ENCODE data around the gene MCC. TPM values are rescaled to one million over a fixed set of nuclear protein-coding genes. Genes with fewer than 3 reads are reported as not detected.
"Not testable (repeated sequence)": the region's sequence is repeated elsewhere in the genome, so short reads cannot be mapped to it uniquely, and the experiment has no call there.

MCC gene
- total RNA-seq, 1 donor from 2014 or later = 26.9 TPM

DNA sequence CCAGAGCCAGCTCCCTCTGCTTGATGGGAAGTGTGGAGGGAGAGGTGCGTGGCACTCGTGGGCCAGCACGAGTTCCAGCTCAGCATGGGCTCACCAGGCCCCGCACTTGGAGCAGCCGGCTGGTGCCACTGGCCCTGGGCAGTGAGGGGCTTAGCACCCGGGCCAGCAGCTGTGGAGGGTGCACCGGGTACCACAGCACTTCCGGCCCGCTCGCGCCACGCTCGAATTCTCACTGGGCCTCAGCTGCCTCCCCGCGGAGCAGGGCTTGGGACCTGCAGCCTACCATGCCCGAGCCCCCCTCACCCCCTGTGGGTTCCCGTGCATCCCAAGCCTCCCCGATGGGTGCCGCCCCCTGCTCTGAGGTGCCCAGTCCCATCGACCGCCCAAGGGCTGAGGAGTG, 413.2 kb downstream of the MCC start:
- Histone ChIP-seq H3K4me1 (ENCODE audit: insufficient read depth, low read length) (no peaks in the 10 kb centered on the region), H3K9ac (ENCODE audit: low read length) (no peak overlapping the region), H3K4me2 (ENCODE audit: low read length) (no peak overlapping the region), H3K4me3 (ENCODE audit: insufficient read depth, low read depth, low read length) (no peak overlapping the region), H3K79me2 (ENCODE audit: insufficient read depth, low read length) (no peaks in the 10 kb centered on the region), H4K20me1 (ENCODE audit: insufficient read depth, low read length) (no peaks in the 10 kb centered on the region), H2AFZ (ENCODE audit: low read depth, low read length) (no peak overlapping the region), H3K27ac (ENCODE audit: low read depth, low read length) (no peak overlapping the region), H3K9me3 (ENCODE audit: insufficient read depth, low read depth, low read length) (no peaks in the 10 kb centered on the region), H3K27me3 (ENCODE audit: insufficient read depth, low read length) (no peaks in the 10 kb centered on the region), H3K36me3 (ENCODE audit: insufficient read depth, low read length) (no peaks in the 10 kb centered on the region)
- Mint-ChIP-seq H3K4me3 (ENCODE audit: unreplicated experiment) (no peak overlapping the region), H3K27me3 (ENCODE audit: low read depth, unreplicated experiment) (no peaks in the 10 kb centered on the region), H3K4me1 (ENCODE audit: low read depth, unreplicated experiment) (no peaks in the 10 kb centered on the region), H3K36me3 (ENCODE audit: low read depth, unreplicated experiment) (peaks cover 50% of the 10 kb centered on the region), H3K9me3 (ENCODE audit: unreplicated experiment) (peaks cover 23% of the 10 kb centered on the region), H3K27ac (ENCODE audit: unreplicated experiment) (no peak overlapping the region)
- TF ChIP-seq, protein P1, sequence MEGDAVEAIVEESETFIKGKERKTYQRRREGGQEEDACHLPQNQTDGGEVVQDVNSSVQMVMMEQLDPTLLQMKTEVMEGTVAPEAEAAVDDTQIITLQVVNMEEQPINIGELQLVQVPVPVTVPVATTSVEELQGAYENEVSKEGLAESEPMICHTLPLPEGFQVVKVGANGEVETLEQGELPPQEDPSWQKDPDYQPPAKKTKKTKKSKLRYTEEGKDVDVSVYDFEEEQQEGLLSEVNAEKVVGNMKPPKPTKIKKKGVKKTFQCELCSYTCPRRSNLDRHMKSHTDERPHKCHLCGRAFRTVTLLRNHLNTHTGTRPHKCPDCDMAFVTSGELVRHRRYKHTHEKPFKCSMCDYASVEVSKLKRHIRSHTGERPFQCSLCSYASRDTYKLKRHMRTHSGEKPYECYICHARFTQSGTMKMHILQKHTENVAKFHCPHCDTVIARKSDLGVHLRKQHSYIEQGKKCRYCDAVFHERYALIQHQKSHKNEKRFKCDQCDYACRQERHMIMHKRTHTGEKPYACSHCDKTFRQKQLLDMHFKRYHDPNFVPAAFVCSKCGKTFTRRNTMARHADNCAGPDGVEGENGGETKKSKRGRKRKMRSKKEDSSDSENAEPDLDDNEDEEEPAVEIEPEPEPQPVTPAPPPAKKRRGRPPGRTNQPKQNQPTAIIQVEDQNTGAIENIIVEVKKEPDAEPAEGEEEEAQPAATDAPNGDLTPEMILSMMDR (IDR thresholded peaks at IDR 0.05; ENCODE audit: insufficient read depth, low read depth, low read length) = no peak
- TF ChIP-seq EZH2 (IDR thresholded peaks at IDR 0.05; ENCODE audit: insufficient read depth, low read length) = no peak
- DNase-seq (ENCODE audit: low read depth) (no peak), FAIRE-seq (no peak)

DNA sequence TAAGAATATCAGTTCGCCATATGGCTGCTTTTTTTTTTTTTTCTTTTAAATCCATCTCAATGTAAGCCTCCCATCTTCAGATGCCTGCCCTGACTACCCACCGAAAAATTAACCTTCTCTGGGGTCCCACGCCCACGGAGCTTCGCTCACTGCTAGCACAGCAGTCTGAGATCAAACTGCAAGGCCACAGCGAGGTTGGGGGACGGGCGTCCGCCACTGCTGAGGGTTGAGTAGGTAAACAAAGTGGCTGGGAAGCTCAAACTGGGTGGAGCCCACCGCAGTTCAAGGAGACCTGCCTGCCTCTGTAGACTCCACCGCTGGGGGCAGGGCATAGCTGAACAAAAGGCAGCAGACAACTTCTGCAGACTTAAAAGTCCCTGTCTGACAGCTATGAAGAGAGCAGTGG, 414.6 kb downstream of the MCC start:
- not testable (repeated sequence) for H3K9me3 ChIP-seq (ENCODE audit: insufficient read depth, low read depth, low read length); H3K4me2 ChIP-seq (ENCODE audit: low read length); H3K27me3 ChIP-seq (ENCODE audit: insufficient read depth, low read length); H3K79me2 ChIP-seq (ENCODE audit: insufficient read depth, low read length); H3K27me3 Mint-ChIP-seq (ENCODE audit: low read depth, unreplicated experiment); H3K4me3 Mint-ChIP-seq (ENCODE audit: unreplicated experiment); H3K27ac Mint-ChIP-seq (ENCODE audit: unreplicated experiment); H3K9ac ChIP-seq (ENCODE audit: low read length); DNase-seq (ENCODE audit: low read depth); H3K4me3 ChIP-seq (ENCODE audit: insufficient read depth, low read depth, low read length); H3K4me1 ChIP-seq (ENCODE audit: insufficient read depth, low read length); H3K27ac ChIP-seq (ENCODE audit: low read depth, low read length); H4K20me1 ChIP-seq (ENCODE audit: insufficient read depth, low read length); FAIRE-seq; H2AFZ ChIP-seq (ENCODE audit: low read depth, low read length); H3K36me3 ChIP-seq (ENCODE audit: insufficient read depth, low read length); H3K4me1 Mint-ChIP-seq (ENCODE audit: low read depth, unreplicated experiment)
- Mint-ChIP-seq H3K36me3 (ENCODE audit: low read depth, unreplicated experiment) (peaks cover 48% of the 10 kb centered on the region), H3K9me3 (ENCODE audit: unreplicated experiment) (peaks cover 17% of the 10 kb centered on the region)

DNA sequence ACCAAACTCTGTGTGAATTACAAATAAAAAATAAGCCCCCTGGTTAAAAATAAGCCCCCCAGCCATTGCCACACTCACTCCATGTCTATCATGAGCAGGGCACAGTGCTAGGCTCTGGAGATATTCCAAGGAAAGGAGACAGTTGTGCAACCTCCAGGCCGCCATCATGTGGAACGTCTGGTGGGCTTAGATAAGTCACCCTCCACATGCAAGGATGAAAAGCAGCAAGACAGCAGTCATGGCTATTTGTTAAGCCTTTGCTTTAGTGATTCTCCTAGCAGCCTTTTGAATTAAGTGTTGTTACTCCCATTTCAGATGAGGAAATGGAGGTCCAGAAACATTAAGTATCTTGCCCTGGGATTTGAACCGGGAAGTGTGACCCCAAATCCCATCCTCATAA, 416.9 kb downstream of the MCC start:
- TF ChIP-seq, protein P1 (IDR thresholded peaks at IDR 0.05; ENCODE audit: insufficient read depth, low read depth, low read length) = no peak
- TF ChIP-seq EZH2 (IDR thresholded peaks at IDR 0.05; ENCODE audit: insufficient read depth, low read length) = no peak
- H3K9me3 Mint-ChIP-seq (ENCODE audit: unreplicated experiment) = peaks cover 11% of the 10 kb centered on the region
- no peaks in the 10 kb centered on the region for H3K36me3 ChIP-seq (ENCODE audit: insufficient read depth, low read length)
- H3K9ac ChIP-seq (ENCODE audit: low read length) = no peak overlapping the region
- H3K9me3 ChIP-seq (ENCODE audit: insufficient read depth, low read depth, low read length) = no peaks in the 10 kb centered on the region
- H3K27me3 ChIP-seq (ENCODE audit: insufficient read depth, low read length) = no peaks in the 10 kb centered on the region
- DNase-seq (ENCODE audit: low read depth) (no peak), FAIRE-seq (no peak)
- peaks cover 2% of the 10 kb centered on the region for H3K4me1 Mint-ChIP-seq (ENCODE audit: low read depth, unreplicated experiment)
- no peak overlapping the region for H3K27ac ChIP-seq (ENCODE audit: low read depth, low read length)
- H2AFZ ChIP-seq (ENCODE audit: low read depth, low read length) = no peak overlapping the region
- no peak overlapping the region for H3K27ac Mint-ChIP-seq (ENCODE audit: unreplicated experiment)
- H3K4me2 ChIP-seq (ENCODE audit: low read length) = no peak overlapping the region
- H3K4me1 ChIP-seq (ENCODE audit: insufficient read depth, low read length) = no peaks in the 10 kb centered on the region
- no peak overlapping the region for H3K4me3 Mint-ChIP-seq (ENCODE audit: unreplicated experiment)
- H4K20me1 ChIP-seq (ENCODE audit: insufficient read depth, low read length) = no peaks in the 10 kb centered on the region
- no peaks in the 10 kb centered on the region for H3K27me3 Mint-ChIP-seq (ENCODE audit: low read depth, unreplicated experiment)
- no peaks in the 10 kb centered on the region for H3K79me2 ChIP-seq (ENCODE audit: insufficient read depth, low read length)
- no peak overlapping the region for H3K4me3 ChIP-seq (ENCODE audit: insufficient read depth, low read depth, low read length)
- H3K36me3 Mint-ChIP-seq (ENCODE audit: low read depth, unreplicated experiment) = peaks cover 49% of the 10 kb centered on the region
